ENCODE data around the gene FABP7.
"Not testable (repeated sequence)": the region's sequence is repeated elsewhere in the genome, so short reads cannot be mapped to it uniquely, and the experiment has no call there.

FABP7 gene

DNA sequence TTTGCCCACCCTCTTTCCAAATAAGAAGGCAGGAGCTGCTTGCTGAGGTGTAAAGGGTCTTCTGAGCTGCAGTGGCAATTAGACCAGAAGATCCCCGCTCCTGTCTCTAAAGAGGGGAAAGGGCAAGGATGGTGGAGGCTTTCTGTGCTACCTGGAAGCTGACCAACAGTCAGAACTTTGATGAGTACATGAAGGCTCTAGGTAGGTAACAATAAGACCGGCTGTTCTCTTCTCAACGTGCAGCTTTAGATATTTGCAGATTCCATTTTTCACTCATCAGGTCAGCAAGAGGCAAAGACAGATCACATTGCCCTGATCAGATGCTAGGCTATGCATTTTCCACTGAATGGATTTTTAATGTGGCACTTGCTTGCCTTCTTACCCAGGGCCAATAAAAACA is at the start of gene FABP7:
TSS of gene FABP7 (plus strand) at position 50 of the 400 bp plus-strand sequence. CDS start at position 129, 79 bp downstream.
- no peak for DNase-seq

DNA sequence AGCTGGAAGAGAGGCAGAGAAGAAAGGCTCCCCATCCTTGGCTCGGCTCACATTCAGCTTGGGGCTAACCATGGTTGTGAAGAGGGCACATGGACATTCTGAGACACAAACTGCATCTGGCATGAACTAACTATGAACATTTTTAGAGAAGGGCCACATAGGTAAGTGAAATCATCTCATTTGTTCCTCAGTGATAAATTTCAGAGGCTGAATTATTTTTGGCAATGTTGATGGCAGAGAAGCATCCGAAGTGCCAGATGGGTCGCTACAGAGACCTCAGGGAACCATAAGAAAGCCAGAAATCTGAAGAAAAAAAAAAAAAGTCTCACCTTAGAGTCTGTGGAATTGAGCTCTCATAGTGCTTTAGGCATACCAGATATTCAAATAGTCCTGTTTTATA is 49.2 kb upstream of the FABP7 start:
- DNase-seq = no peak

DNA sequence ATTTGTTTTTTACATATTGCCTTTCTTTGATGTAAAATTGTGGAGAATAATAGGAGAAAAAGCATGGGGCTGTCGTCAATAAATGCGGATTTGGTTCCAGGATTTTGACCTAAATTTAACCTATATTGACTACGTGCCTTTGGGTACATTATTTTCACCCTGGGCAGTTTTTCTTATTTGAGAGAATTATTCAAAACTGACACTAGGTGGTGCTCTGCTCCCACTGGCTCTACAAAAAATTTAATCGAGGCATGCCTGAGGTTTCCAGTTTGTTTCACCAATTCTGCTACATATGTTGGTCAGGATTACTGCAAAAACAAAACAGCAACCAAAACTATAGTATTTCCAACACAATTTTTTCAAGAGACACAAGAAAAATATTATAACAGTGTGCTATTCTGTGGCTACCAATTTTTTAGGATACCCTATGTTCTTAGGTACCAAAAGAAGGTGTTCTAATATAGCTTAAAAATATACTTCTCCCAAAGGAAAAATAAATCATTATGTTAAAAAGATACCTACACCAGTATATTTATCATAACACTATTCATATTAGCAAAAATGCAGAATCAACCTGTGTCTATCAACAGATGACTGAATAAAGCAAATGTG is 48.6 kb upstream of the FABP7 start:
- peak; percentile 20 for DNase-seq

DNA sequence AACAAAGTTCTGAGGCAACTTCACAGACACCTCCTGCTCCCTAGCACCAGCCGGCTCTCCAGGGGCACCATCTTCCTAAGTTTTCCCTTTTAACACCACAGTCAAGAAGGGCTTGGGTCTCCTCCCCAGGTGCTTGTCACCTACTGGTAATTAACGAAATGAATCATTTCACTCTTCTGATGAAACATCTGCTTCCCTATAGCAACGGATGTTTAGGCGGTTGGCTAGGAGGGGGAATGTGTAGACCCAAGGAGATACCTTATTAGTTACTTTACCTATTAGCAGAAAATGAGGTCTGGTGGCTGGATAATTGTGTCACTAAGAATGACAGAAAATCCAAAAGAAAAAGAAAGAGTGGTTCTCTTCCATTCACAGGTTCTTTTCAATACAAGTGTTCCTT is 46.3 kb upstream of the FABP7 start:
- DNase-seq = no peak

DNA sequence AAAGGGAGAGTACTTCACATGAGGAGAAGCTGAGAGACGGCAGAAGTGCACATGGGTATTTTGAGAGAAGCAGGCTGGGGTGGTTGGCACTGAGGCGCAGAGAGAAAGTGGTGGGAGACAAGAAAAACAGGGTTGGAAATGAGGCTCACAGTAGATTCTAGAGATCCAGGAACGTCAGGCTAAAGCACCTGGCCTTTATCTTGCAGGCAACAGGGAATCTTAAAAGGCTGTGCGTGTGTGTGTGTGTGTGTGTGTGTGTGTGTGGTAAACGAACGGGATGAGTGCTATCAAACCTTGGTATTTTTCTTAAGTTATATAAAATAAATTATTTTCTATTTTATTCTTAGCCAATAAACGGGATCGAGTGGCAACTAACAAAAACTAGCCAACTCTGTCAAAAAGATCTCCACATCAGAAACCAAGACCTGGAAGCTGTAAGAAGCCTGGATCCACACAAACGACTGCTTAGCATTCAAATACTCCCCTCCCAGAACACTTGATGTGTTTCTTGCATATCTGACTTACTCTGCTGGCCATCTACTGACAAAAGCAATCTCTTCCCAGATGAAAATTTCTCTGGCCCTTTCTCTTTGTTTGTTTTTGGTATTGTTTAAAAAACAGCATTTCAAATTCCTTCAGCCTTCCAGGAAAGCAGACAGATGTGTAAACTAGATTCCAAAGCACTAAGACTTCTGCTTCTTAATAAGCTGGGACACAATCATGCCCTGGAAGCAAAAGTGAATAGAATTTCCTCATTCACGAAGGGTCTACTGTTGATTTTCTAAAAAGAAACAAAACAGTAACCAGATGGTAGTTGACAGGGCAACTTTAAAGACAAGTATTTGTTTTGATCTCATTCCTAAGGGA is 44.8 kb upstream of the FABP7 start:
- DNase-seq = no peak

DNA sequence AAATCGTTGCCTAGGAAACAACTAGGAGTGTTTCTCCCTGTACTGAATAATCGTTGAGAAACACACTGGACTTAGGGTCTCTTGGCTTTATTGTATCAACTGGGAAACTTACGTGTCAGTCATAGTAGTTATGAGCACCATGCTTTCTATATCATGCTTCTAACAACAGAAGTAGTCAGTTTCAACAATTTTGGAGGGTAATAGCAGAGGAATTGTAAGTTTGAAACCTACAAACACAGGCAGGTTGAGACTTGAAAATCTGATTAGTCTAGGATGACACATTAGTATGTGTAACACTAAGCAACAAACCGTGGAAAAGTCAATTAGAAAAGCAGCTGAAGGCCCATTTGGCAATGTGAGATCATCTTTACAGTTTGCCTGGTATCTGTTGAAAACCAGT is 43.9 kb upstream of the FABP7 start:
- DNase-seq = no peak

DNA sequence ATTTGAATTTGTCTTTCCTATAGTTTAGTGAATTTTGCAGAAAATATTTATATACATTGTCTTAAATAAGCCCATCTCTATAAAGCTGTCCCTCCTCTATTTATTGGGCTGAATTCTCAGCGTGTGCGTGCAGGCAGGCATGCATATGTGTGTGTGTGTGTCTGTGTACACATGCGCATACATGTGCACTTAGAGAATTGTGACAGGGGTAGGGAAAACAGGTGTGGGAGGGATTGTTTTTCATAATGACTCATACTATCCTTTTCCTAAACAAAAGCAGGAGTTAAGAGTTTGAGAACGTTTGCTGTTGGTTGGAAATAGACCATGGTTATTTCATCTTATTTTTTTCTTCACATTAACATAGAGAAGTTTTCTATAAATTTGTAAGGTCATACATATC is 43.4 kb upstream of the FABP7 start:
- DNase-seq = no peak

DNA sequence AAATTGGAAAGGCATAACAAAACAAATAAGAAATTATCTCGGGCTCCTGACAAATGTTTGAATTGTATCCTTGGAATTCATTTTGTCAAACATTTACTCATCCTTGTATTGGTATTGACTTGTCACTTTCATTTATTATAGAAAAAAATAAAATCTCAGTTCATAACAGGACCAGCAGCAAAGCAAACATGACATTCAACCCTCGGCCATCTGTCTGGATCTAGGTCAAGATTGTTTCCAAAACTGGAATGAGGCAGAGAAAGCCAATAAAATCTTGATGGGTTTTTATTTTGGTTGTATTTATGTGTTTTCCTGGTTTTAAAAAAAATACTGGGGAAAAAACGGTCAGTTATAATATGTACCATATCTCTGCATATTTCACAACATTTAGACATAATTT is 42.9 kb upstream of the FABP7 start:
- DNase-seq = no peak

DNA sequence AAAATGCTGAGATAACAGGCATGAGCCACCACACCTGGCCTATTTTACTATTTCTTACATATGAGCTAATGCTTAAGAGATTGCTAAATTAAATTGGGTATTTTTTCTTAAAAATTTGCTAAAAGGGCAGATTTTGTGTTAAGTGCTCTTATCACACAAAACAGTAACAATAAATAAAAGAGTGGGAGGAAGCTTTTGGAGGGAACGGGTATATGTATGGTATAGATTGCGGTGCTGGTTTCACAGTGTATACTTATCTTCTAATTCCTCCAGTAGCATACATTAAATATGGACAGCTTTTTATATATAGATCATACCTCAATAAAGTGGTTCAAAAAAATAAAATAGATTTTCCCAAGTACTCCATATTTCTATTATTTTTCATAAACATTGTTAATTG is 39.4 kb upstream of the FABP7 start:
- no peak for DNase-seq

DNA sequence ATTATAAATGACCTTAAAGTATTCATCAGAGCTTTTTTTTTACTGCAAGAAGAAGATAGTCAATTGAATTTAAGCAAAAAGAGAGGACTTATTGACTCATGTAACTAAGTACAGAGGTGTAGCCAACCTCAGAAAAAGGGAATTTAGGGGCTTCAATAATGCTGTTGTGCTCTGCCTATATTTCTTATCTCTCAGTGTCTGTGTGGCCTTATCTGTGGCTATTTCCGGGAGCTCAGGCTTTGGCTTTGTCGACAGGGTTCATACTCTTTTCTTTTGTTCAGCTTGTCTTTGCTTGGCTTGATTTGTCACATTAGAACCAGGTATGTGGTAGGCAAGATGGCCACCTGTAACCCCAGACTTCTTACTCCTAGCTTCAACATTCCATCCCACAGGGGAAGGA is 38.6 kb upstream of the FABP7 start:
- no peak for DNase-seq

DNA sequence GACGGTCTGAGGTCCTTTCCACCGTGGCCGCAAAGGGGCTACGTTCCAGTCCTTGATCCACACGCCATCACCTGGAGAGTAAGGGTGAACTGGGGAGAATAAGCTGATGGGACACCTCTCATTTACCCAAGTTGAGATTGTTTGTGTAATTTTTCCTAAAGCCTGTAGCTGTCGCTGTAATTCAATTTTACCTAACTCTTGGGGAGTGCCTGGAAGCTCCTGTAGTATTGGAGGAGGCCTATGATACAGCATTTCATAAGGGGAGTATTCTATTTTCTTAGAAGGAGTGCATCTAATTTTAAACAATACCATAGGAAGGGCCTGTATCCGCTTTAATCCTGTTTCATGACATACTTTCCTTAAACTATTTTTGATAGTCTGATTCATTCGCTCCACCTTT is 35.3 kb upstream of the FABP7 start:
- not testable (repeated sequence) for DNase-seq

DNA sequence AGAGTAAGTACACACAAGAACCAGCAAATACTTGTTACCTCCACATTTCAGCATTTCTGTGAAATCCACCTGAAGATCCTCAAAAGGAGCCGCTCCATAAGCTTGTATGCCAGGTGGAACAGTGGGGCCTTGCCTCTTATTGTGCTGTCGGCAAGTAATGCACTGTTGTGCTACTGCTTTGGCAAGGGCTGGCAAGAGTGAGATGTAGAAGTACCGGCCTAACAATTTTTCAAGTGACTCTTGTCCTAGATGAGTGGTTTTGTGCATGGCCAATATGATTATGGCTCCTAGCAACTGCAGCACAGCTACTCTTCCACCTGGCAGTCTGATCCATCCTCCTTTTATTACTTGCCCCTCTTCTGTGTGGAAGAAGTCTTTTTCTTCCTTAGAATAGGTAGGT is 34.7 kb upstream of the FABP7 start:
- DNase-seq = not testable (repeated sequence)

DNA sequence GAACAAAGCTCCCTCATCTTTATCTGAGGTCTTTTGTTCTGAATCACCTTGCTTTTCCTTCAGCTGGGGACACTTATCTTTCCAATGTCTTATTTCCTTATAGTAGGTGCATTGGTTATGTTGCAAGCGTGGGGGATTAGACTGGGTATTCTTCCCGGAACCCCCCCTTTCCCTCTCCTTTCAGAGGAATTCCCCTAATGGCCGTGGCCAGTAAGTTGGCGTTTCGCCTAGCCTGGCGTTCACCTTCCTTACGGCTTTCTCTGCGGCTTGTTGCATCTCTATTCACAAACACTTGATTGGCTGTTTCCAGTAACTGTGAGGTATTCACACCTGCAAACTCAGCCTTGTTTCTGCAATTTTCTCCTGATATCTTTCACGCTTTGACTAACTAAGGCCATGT is 32.8 kb upstream of the FABP7 start:
- DNase-seq = no peak

DNA sequence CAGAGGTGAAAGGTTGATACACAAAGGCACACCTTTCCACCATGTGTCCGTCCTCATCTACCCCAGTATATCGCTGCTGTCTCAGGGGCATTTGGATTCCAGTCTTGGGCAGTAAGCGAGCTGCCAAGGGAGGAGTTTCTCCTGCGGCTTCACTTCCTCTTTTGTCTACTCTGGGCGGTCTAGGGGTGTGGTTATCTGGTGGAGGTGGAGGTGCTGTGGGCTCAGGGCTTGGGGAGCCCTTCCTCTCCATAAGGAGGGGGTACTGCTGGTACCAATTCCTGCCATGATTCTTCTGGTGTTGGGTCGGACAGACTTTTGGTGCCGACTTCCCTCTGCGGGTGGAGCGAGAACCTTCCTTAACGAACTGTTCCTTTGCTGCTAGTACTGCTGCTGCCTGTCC is 31.9 kb upstream of the FABP7 start:
- no peak for DNase-seq

DNA sequence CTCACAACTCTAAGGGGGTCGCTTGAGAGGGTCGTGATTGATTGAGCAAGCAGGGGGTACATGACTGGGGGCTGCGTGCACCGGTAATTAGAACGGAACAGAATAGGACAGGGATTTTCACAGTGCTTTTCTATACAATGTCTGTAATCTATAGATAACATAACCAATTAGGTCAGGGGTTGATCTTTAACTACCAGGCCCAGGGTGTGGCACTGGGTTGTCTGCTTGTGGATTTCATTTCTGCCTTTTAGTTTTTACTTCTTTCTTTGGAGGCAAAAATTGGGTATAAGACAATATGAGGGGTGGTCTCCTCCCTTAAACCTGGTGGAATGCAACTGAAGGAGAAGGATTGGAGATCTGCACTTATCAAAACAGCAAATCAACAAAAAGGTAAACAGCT is 30.6 kb upstream of the FABP7 start:
- not testable (repeated sequence) for DNase-seq

DNA sequence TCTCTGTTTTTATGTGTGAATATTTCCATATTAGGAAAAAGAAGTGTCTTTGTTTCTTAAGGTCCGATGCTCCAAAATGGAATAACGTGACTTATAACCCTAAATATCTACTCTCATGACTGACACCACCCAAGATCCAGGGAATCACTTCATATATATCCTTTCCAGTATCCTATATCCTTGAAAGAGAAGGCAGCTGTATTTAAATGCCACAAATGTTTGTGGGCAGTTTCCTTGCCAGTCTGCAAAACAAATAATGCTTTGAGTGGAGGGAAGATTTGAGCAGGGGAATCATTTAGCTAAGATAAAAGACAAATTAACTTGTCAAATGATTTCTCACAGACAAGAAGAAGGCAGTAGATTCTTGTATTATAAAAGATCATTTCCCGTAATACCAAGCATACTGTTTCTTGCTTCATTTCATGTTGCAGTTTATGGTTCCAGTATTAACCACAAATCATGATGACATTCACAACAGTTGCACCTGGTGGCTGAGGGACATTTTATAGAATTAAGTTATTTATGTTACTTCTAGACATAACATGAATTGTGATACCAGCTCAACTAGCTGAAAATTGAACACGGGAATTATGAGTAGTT is 30.0 kb upstream of the FABP7 start:
- no peak for DNase-seq

DNA sequence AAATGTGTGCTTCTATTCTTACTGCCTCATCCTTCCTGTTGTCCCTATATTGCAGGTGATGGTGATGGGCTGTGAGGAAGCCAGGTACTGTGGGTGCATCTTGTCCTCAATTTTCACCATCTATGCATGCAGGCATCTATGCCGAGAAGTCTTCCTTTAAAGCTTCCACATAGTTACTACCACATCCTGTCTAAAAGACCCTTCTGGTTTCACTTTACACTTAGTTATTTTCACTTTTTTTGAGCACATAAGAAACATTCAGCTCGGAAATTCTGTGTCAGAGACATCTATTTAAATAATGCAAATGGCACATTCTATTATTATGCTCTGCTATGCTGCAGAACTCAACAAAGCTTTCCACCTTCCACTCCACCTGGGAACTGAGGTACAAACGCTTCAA is 28.2 kb upstream of the FABP7 start:
- peak; percentile 8 for DNase-seq

DNA sequence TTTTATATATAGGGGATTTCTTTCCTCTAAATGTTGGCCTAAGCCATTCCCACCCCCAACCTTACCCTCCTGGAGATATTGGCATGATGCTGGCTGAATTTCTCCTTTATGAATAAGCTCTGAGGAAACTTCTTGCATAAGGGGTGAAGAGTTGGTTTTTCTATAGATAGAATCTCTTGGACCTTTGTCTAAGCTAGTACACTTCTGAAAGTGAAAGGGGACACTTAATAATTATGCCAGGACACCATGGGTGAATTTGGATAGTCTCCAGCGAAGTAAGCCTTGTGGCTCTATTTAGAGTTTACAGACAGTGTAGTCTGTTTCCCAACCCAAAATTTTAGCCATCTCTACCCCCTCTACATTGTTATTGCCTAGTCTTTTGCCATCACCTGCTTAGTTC is 27.1 kb upstream of the FABP7 start:
- no peak for DNase-seq

DNA sequence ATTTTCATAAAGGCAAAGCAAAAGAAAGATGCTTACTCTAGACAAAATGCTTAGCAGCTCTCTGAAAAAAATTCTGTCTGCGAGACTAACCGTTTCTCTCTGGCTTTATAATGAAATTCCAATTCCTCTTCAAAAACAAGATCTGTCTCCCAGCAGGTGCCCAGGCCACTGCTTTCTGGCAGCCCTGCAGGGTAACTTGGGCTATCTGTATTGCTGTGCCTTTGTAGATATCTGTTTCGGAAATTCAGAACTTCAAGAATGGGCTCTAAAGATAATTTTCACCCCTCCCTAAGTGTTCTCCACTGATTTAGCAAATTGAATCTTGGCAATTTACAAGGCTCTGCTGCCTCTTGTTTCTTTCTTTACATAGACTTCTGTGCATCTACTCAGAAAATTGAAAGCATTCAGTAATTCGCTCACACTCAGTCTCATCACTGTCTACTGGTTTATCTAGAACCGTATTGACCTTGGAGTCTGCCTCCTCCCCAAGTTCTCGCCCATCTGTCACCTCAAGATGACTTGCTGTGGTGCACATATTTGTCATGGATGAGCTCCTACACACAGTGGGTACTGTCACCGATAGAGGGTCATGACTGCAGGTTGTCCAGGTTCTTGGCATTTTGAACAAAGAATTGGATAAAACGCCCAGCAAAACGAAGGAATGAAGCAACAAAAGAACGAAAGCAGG is 26.4 kb upstream of the FABP7 start:
- no peak for DNase-seq

DNA sequence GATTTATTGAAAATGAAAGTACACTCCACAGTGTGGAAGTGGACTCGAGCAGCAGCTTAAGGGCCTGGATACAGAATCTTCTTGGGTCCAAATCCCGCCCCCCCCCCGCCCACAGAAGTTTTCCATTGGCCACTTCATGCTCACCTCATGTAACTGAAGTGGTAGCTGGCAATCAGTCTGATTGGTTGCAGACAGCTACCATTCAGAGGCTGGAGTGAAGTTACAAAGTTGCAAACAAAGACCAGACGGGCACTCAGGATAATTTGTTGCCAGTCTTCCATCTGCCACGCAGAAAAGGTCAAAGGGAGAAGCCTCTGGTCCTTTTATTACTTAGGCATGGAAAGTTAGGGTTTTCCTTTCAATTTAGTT is 25.8 kb upstream of the FABP7 start:
- DNase-seq = no peak

DNA sequence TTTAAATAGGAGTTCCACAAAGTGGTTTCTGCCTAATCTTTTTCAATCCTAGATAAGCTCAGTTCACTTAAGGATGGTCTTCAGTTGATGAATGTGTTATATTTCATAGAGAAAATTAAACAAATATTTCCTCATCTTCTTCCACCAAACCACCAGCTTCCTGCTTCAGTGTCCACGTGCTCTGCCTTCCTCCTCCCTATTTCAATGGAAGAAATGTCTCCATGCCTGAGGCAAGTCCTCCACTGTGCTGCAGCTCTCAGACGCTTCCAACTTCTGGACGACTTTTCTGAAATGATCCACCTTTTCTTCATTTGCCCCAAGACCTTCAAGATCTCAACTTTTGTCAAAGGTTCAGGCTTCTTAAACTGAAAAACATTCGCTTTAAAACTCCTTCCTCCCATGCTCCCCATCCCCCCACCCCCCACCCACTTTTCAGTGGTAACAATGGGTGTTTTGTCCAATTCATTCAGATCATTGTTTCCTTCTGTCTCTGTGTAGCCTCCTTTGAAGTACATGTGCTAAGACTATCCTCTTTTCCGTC is 25.3 kb upstream of the FABP7 start:
- no peak for DNase-seq

DNA sequence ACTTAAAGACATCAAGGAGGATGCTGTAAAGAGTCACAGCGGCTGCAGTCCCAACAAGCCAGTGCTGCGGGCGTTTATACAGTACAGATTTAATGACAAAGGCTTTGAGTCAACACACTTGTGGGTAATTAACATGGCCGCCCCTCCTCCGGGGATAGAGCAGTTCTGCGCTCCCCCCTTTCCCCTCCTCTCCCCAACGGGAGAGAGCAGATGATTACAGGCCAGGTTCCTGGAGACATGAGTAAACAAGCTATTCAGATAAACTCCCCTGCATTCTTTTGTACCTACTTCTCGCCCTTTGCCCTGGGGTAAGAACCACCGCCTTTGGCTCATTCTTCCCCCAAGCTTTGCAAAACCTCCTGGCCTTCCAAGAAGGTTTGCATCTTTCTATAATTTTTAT is 23.6 kb upstream of the FABP7 start:
- DNase-seq = no peak

DNA sequence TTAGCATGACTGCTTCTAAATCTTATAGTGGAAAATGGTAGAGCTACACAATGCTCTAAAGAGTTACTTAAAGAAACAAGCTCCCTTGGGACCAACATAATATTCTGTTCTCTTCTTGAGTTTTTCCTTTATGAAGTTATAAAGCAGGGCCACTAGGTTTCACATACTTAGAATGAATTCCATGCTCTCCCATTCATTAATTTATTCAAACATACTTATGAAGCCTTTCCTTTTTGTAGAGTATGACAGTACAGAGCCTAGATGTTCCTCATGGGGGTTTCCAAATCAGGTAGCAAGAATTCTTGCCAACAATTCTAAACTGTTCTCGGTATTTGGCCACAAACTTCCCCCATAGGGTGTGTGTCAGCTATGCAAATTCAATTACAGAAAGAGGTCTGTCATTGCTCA is 20.6 kb upstream of the FABP7 start:
- no peak for DNase-seq

All from CD4-positive, alpha-beta T cell treated with Interleukin-21 for 1 hour (primary cell).